Stimulated activated CD4-positive, alpha-beta T cell treated with anti-CD3 and anti-CD28 coated beads, Interleukin-4, amount 100 ng/mL, for 48 hours (primary cell): Measurements from ENCODE around the gene FBXL13.
"Not testable (repeated sequence)": the region's sequence is repeated elsewhere in the genome, so short reads cannot be mapped to it uniquely, and the experiment has no call there.

Source experiments
- DNase-seq, 2 donors: peaks; one replicate each; pipeline ENCODE4 v3.0.0-alpha.2; 2020; ENCODE audit warnings: low read depth in 2 of 2

FBXL13 gene

DNA sequence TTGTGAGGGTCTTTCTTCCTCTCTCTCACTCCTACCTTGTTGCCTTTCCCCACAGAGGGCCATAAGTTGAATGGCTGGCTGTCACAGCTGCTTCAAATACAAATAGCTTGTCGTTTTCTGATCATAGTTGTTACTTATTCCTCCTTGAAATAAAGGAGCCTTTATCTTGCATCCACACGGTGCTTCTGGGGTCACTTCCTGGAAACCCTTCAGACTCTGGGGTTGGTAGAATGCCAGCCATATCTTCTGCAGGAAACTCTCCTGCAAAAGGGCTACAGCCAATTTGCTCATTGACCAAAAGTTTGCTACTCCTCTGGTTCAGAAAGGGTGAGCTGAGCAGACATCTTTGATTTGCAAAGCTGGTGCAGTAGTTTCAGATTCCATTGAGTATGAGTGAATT is 255.4 kb downstream of the FBXL13 start:
- DNase-seq, result no peak

DNA sequence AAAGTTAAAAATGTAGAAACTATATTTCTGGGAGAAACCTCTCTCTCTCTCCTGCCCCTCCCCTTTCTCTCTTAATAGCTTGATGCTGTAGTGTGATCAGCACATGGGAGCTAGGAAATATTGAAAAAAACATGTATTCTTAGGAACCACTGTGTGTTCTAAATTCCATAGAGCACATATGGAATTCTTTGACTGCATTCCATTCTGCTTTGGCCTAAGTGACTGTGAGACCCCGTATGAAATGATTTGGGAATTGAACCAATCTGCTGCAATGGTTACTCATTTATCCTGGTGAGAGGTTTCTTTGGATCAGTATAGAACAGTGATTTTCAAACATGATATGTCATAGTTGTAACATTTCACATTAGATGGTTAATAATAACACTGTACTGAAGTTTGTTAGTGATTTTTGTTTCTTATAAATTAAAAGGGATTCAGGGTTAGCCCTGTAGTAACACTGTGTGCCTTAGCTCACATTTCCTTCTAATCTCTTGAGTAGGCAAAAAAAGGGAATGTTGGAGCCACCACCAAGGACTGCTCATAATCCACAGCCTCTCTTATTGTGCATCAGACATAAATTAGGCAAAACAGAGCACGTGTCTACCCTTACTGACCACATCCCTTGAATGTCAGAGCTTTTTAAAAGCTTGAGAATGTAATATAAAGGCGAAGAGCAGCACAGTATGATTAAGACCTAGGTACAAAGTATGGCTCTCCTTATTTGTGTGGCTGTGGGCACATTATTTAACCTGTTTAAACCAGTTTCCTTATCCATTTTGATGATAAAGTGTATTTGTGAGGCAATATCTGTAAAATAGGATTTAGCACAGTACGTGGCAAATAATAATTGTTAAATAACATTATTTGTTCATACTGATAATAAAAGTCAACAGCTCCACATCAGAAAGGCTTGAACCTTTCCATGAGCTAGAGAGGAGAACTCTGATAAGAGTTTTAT is 256.7 kb downstream of the FBXL13 start:
- no peak for DNase-seq

DNA sequence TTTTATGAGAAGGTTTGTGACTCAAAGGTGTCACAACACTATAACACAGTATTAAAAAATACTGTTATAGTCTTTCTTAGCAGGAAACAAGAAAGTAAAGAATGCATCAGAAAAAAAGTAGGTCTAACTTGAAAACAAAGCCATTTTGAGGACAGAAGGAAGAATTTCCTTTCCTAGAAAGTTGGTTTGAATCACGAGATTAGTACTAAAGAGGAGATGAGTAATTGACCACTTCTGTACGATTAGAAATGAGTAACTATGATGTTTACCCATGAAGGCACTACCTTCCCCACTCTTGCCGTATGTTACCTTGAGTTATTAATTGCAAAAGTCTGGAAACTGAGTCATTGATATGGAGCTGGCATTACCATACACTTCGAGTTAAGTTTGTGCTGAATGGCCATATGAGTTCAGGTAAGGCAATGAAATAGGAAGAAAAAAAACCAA is 260.5 kb downstream of the FBXL13 start:
- no peak for DNase-seq

DNA sequence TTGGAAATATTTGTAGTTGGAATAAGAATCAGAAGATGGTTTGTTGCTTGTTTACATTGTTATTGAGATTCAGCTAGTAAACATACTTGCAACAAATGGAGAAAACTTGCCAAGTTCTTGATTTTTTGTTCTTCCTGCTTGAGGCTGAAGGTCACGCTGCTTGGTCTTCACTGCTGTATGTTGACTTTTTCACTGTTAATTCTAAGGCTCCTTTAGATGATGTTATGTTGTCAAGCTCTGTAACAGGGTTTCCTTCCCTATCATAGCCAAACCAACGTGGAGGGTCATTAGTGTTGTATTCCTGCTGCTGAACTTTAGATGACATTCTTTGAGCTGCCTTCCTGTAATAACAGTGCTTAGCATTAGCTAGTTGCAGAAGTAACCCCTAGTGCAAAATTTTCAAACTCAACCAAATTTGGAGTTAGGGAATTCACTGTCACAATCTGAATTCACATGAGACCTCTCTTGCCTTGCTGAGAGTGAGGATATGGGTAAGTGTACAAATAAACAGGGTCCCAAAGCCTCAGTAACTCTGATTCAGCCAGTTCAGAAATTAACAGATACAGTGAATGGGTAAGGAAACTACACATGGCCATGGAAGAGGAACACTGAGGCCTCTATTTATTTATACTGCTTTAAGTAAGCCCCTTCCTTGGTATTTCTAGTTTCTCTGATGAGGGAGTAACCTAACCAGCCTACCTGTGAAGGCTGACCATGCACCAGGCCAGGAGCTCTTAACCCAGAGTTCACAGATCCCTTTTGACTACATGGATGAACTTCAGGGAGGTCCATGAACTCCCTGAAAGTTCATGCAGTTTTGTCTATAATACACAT is 261.2 kb downstream of the FBXL13 start:
- no peak for DNase-seq

DNA sequence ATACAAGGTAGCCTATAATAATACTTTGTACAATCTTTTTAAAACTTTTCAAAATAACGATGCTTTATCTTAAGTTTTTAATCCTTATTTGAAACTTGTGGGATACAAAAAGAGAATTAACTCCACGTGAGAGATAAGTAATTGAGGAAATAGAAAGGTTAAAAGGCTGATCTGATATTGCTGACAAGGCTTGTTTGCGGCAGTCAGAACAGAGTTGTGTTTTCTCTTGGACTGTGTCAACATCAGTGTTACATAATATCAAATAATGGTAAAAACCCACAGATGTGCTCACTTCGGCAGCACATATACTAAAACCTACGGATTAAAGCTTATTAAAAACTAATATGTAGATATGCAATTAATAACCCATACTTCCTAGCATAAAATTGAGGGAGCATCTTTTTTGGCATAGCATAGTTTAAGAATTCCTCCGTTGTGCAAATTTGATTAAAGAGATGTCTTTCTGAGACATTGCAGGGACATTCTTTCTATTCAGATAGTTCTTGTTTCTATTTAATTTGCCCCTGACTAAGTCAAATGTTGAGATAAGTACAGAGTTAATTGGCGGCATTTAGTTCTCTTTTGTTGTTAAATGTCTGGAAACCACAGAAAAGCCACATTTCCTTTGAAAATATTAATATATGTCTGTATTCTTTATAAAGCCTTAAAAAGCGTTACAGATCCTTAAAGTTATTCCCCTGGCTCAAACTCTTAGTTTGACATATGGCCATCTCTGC is 262.5 kb downstream of the FBXL13 start:
- DNase-seq, result no peak

DNA sequence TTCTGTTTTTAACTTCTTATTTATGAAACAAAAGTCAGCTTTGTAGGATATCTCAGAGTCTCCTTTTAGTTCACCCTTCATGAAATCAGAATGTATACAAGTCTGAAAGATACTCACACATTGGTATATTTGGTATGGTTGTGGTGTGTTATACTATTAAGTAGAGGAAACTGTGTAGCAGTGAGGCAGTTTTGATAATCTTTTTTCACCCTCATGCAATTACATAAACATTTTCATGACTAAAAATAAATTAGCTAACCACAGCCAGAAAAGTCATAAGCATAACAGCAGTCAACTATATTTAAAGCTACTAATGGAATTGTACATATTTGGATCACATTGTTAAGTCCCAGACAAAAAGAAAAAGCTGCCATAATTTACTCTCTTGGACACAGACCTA is 263.7 kb downstream of the FBXL13 start:
- no peak for DNase-seq

DNA sequence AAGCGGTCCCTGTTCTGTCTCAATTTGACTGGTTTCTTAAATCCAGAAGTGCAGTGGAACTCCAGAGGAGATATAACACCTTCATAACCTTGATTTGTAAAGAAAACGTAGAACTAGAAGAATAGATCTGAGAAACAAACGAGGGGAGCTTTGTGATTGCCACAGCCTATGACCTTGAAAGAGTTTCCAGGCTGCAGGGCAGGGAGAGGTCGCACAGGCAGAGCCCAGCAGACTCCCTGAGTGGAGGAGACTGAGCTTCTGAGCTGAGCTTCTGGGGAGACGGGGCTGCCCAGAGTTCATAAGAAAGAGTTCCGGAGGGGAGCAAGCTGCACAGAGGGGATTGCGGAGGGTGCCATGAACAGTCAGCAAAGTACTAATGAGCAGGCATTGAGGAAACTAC is 268.0 kb downstream of the FBXL13 start:
- no peak for DNase-seq

DNA sequence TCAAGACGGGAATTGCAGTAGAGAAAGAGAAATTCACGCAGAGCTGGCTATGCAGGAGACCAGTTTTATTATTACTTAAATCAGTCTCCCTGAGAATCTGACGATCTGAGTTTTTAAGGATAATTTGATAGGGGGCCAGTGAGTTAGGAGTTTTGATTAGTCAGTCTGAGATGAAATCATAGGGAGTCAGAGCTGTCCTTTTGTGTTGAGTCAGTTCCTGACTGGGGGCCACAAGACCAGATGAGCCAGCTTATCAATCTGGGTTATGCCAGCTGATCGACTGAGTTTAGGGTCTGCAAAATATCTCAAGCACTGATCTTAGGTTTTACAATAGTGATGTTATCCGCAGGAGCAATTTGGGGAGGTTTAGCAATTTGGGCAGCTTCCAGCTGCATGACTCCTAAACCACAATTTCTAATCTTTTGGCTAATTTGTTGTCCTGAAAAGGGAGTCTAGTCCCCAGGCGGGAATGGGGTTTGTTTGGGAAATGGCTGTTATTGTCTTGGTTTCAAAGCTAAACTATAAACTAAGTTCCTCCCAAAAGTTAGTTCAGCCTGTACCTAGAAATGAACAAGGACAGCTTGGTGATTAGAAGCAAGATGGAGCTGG is 278.5 kb downstream of the FBXL13 start:
- not testable (repeated sequence) for DNase-seq

DNA sequence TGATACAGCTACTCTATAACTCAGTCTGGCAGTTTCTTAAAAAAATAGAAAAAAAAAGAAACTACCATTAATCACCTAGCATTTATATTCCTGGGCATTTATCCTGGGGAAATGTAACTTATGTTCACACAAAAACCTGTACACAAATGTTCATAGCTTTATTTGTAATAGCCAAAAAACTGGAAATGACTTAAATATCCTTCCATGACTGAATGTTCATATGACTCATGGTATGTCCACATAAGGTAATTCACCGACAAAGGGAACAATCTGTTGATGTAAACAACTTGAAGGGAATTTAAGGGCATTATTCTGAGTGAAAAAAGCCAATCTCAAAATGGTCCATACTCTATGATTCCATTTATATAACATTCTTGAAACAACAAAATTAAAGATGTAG is 280.0 kb downstream of the FBXL13 start:
- not testable (repeated sequence) for DNase-seq

DNA sequence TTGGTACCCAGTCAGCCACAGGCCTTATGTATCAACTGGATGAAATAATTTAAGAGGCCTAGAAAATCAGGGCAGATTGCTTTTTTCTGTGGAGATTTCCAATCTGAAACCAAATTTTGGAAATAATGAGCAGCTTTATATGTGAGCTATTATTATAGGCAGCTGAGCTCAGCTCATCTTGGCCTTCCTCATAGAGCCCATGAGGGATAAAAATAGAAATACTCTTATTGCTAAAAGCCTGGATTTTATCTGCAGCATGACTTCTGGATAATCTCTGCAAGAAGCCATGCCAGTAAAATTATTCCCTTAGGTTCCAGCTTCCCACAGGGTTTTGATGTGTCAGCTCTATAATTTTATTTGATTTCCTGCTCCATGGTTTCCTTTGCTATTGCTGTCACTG is 282.8 kb downstream of the FBXL13 start:
- DNase-seq, result not testable (repeated sequence)

DNA sequence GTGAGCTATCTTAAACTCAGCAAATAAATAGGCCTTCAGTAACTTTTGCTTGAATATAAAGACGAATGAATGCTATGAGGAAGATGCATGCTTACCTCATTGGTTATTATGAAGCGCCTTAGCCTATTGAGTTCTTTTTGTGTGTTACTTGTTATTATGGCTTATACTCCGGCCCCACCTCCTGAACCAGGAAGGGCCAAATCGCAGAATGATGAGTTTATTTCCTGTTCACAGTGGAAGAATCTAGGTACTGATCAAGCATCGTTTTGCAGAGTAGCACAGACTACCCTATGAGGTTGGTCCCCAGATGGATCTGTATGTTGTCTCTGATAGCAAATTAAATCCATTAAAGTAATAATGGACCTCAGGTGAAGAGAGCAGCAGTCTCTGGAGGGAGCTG is 283.2 kb downstream of the FBXL13 start:
- DNase-seq, result not testable (repeated sequence)

DNA sequence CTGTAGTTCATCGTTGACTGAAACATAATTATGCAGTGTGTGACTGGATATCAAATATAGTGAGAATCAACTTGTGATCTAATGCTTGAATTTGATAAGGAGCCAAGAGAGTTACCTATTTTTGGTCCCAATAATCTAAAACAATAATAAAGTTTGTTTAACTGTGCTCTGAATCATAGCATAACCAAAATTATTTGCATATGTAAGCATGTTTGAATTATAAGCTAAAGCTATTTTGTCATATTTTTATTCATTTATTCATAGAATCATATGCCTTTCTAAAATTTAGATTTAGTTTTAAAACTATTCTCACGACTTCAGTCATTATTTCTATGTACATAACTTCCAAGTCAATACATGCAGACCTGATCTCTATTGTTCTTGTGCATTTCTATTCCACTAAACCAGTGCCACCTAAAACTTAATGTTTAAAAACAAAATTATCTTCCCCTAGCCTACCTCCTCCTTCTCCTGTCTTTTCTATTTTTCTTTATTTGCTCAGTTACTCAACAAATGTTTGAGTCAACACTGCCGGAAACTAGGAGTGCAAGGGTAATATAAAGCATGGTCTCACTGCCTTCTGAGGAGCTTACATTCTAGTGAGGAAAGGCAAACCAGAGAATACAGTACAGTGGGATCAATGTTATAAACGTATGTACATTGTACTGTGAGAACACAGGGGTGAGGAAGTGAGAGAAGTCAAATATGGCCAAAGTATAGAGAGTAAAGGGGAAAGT is 284.1 kb downstream of the FBXL13 start:
- DNase-seq, result not testable (repeated sequence)

DNA sequence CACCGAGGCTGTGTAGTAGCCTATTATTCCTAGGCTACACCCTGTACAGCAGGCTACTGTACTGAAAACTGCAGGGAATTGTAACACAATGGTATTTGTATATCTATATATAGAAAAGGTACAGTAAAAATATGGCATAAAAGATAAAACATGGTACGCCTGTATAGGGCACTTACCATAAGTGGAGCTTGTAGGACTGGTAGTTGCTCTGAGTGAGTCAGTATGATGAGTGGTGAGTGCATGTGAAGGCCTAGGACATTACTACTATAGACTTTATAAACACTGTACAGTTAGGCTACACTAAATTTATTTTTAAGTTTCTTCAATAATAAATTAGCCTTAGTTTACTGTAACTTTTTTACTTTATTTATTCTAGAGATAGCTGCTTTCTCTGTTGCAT is 285.8 kb downstream of the FBXL13 start:
- DNase-seq, result not testable (repeated sequence)

DNA sequence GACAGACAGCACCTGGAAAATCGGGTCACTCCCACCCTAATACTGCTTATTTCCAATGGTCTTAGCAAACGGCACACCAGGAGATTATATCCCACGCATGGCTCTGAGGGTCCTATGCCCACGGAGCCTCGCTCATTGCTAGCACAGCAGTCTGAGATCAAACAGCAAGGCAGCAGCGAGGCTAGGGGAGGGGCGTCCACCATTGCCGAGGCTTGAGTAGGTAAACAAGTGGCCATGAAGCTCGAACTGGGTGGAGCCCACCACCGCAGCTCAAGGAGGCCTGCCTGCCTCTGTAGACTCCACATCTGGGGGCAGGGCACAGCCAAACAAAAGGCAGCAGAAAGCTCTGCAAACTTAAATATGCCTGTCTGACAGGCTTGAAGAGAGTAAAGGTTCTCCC is 293.7 kb downstream of the FBXL13 start:
- DNase-seq, result not testable (repeated sequence)

DNA sequence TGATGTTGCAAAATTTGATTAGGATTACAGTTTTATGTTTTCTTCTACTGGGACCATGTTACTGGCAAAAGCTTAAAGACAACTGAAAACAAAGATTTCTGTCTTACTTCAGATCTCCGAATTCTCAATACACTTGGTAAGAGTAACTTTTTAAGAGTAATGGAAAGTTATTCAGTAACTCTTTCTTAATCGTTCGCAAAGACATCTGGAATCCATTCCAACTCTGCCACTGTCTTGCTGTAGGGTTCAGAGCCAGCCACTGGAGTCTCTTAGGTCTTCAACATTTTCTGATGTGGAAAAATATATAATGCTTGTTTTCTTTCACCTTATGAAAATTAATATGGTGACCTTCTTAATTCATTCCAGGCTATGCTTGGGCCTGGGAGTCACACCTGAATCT is 295.9 kb downstream of the FBXL13 start:
- DNase-seq, result not testable (repeated sequence)

DNA sequence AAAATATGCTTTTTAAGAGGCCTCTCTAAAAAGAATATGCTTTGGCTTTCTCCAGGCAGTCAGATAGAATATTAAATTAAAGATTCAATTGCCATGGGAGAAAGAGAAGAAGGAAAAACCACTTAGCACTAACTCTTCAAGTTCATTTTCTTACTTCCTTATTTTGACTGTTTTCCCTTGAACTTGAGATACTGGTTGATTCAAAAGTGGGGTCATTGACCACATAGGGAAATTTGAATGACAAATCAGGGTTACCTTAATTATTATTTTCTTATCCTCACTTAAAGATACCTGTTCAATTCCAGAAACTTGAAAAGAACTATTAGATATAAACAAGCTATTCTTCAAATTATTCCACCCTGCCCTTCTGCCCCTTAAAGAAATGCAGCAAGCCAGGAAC is 298.4 kb downstream of the FBXL13 start:
- not testable (repeated sequence) for DNase-seq

DNA sequence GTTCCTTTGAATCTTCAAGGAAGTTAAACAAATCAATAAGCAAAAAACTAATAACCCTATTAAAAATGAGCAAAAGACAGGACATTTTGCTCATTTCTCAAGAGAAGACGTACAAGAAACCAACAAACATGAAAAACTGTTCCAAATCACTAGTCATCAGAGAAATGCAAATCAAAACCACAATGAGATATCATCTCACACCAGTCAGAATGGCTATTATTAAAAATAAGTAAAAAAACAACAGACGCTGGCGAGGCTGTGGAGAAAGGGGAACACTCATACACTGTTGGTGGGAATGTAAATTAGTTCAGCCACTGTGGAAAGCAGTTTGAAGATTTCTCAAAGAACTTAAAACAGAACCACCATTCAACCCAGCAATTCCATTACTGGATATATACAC is 304.1 kb downstream of the FBXL13 start:
- not testable (repeated sequence) for DNase-seq

DNA sequence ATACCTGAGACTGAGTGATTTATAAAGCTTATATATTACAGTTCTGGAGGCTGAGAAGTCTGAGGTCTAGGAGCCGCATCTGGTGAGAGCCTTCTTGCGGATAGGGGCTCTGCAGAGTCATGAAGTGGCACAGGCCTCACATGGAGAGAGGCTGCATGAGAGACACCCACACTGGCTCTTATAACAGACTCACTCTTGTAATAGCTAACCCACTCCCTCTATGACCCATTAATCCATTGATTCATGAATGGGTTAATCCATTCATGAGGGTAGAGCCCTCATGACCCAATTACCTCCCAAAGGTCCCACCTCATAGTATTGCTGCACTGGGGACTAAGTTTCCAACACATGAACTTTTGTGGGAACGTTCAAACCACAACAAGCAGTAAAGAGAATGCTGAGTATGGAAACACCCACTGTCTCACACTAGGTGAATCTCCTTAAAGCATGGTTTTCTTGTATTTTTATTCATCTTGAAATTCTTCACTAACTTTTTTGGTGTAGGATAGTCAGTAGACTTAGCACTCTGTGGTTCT is 304.9 kb downstream of the FBXL13 start:
- DNase-seq, result not testable (repeated sequence)

DNA sequence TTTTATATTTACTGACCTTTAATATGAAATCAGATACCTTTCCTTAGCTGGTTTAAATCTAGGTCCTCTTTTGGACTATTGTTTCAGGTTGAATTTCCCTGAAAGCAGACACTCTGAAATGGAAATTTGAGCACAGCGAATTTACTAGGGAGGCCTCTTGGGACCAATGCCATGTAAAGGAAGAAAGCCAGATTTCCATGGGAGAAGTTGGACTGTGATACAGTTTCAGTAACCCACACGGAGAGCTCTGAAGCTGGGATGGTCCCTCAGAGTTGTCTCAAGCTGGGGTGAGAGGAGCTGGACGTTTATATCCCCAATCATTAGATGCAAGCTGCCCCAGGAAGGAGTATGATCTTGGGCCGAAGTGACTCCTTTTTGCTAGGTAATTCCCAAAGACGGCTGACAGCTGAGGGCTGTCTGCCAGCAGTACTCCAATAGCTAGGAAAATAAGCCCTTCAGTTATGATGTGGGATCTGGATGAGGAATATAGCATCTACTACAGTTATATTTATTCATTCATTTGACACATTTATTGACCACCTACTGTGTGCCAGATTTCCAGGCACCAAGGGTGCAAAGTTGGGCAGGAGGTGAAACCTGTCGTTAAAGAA is 311.2 kb downstream of the FBXL13 start:
- DNase-seq, result not testable (repeated sequence)
